ENCODE measurements around the gene MARCHF3.
A peak's percentile ranks its signal among the peaks of the same experiment; 100 is the strongest.

Gene MARCHF3

DNA sequence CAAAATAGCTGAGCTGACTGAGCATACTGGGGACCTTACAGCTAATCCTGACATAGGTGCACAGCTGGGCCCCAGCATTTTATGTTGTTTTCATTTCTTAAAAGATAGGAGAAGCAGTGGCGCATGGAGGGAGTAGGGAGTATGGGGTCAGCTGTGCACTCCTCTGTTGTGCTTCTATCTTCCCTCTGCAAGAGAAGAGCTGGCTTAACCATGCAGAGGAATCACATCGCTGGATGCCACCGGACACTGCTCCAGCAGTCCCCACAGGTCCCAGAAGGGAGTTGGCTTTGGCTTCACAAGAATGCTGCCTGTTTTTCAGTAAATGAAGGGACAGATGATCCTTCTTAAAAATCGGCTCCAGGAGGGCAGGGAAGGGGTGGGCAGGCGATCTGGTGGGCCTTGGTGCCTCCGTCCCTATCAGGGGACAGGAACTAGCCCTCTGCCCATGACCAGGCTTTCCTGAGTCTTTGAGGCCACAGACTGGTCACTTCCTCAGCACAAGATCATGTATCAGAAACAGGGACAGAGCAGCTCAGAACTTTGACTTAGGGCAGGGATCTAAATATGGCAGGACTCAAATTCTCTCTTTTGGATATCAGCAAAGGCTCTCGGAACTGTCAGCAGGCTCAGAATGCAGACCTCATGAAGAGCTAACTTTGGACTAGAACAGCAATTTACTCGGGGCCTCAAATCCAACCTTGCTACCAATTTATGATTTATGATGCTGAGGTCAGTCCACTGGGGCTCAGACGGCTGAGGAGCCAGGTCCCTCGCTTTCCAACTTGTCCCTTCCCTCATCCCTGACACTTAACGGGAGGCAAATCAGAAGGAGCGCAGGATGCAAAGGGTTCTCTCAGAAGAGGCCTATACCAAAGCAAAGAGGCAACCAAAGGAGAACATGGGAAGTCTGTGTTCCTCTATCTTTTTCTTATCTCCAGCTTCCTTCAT, 47.2 kb downstream of the MARCHF3 start:
- DNase-seq (ENCODE audit: low read depth), result no peak

DNA sequence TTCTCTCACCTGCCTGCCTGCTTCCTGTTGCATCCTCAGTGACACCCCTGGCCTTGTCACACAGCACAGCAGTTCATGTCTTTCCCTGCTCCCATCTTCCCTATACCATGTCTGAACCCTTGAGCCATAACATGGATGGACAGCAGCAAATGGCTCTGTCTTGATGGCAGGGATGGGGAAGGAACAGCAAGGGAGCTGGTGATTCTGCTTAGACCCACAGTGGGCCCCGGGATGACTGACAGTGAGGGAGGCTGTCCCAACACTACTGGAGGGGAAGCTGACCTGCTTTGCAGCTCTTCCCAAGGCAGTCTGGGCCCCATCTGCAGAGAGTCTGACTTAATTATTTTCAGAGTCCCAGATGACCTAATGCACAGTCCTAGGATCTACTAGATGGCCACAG, 48.2 kb downstream of the MARCHF3 start:
- no peak for DNase-seq (ENCODE audit: low read depth)

DNA sequence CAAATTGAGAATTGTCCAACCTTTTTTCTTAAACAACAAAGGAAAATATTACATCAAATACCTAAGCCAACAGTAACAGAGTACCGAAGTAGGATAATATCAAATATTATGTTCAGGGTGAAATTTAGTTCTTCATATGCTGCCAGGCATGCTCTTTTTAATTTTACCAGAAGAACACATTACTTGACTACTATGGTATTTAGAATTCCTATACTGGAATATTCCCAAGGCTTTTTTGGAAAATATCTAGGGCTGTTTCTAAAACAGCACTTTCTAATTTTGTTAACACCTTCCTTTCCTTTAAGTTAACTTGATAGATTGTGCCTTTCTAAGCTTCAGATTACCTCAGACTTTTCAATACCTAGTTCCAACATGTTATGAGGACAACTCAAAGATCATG, 48.7 kb downstream of the MARCHF3 start:
- DNase-seq (ENCODE audit: low read depth), result no peak

DNA sequence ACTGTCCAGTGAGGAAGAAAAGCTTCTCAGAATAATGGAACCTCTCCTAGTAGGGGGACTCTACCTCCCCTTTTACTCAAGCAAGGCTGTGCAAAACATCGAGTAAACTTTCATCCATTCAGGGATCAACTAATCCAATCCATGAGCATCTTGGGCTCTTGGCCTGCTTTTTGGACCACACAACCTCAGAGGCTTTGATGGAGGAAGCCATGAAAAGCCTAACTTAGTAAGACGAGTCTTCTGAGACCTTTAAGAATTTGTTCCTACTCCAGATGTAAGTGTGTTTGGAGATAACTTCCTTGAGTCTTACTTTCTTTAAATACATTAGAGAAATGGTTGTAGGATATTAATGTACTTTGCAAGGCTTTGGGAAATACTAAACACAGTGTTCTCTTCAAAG, 49.1 kb downstream of the MARCHF3 start:
- no peak for DNase-seq (ENCODE audit: low read depth)

DNA sequence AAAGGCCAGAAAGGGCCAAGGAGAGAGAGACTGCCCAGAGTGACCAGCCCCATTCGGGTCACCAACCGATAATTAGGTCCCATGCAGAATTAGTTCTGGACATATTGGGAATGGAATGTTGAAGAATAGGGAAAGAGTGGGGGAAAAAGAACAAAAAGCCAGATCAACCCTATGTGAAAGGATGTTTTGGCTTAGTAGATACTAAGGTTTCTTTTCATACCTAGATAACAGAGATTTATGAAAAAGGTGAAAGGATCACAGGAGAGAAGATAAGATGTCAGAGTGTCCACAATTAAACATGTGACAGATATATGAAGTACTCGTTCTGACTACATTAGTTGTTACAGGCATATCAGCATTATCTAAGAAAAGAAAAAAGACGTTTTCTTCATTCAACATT, 52.1 kb downstream of the MARCHF3 start:
- no peak for DNase-seq (ENCODE audit: low read depth)

DNA sequence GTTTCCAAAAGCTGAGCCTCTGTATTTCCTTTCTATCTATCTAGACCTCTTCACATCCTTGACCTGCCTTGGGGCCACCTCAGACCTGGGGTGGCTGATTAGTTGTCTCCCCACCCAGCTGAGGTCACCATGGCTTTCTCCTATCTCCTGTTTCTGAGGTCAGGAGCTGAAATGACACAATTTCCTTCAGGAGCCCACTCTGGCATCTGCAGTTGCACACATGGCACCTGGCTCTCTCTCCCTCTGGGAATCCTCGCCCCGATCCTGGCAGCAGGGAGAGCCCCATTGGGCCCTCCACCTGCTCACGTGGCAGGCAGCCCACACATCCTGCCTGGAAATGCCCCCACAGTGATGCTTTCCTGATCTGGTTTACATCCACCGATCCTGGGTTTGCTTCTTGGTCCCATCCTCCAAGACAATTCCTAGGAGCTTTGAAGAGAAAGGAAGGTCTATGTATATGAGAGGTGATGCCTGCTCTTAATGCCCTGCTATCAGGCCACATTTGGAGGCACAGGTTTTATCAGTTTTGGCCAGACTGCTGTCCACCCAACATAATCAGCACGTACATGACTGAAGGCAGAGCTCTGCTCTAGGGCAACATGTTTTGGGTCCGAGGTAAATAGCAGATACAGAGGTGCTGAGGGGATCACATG, 53.7 kb downstream of the MARCHF3 start:
- DNase-seq (ENCODE audit: low read depth), result no peak

DNA sequence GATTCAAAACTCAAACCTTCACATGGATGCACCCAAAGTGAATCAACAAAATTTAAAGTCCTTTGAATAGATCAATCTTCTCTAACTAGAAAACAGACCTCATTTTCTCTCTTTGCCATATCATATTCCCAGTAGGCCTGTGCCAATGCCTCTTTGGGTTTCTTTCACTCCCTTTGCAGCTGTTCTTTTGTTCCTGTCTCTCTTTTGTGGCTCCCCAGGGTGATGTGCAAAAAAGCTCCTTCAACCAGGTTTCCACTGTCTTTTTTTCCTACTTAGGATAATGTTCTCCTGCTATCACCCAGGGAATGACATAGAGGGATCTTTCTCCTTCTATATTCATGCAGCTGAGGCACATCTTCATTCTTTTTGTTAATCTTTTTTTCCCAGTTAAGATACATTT, 54.6 kb downstream of the MARCHF3 start:
- DNase-seq (ENCODE audit: low read depth), result no peak

DNA sequence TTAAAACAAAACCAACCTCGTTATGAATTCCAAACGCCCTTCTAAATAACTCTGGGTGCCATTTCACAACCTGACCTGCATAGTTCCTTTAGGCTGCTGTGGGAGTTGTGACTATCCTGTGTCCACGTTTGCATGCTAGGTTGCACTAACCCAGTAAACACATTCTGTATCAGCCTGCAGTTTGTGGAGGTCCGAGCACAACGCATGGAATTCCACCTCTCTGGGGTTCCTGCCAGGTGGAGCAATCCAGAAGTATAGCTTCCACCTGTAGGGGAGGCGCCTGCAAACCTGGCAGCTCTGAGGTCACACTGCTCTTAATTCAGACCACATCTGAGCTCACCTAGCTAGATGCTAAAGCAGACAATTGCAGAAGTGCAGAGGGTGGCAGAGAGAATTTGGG, 57.2 kb downstream of the MARCHF3 start:
- DNase-seq (ENCODE audit: low read depth), result no peak

DNA sequence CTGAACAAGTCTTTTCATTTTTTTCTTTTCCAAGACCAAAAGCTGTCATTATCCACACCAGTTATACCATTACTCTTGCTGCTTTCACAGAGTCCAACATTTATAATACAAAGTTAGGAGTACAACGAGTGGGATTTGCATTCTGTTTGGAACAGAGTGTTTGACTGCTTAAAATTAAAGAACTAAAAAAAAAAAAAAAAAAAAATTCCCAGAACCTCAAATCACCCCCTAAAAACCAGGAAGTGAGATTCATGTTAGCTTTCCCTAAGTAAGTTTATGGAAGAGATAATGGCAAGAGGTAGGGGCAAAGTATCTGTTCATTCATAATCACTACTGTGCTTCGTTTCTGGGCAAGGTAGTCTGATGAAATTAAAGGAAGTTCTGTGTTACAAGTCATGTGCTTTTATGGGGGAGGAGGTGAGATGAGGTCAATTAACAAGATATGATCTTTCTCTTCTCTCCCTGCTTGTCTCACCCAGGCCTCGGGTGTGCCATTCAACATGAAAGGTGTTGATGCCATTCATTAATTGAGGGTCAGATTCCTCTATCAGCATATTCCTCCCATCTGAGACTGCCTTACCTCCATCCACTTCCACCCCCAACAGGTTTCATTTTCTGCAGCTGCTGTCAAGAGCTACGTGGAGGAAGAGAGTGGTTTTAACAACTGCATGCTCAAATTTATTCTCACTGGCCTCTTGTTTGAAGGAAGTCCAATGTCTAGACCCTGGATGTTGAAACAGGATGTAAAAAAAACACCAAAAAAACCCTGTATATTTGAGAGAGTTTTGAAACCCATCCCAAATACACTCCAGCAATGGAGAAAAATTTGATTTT, 58.1 kb downstream of the MARCHF3 start:
- no peak for DNase-seq (ENCODE audit: low read depth)

DNA sequence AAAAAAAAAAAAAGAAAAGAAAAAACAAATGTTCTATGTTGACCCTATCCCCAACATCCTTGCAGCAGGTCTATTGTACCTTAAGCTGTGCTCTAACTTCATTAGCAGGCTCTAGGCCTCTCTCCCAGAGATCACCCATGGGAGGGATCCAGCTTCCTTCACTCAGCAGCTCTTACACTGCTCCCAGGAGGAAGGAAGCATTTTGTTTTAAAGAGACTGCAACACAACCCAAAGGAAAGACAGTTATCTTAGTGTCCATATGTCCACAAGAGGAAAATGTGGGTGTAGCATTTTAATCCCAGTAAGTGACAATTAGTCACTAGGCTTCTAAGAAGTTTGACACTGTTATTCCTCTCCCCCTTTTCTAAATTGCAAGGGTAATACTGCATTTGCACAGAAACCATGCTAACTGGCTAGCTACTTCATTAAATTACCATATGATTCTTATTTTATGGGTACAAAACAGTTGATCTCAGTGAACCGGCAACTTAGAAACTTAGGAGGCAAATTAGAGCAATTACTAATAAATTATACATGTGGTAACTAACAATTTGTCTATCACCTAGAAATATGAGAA, 58.8 kb downstream of the MARCHF3 start:
- no peak for DNase-seq (ENCODE audit: low read depth)

DNA sequence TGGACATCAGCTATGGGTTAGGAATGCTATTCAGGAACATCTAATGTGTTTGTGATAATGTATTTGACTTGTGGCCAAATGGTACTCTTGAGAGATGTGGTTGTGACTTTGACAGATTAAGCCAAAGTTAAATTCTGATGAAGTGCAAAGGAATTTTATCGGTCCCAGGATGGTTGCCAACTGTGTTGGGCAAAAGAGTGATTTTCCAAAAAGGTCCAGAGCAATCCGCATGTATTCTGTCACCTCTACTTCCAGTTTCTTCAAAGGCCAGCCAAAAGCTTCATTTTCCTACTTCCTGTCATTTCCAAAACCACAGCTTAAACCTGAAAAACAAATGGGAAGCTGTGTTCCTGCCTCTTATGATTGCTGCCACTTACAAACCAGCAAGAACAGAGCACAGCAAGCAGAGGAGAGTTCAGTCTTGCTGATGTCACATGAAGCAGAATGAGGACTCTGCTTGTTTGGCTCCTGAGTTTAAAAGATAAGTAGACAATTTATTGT, 59.8 kb downstream of the MARCHF3 start:
- peak; percentile 44 for DNase-seq (ENCODE audit: low read depth)

DNA sequence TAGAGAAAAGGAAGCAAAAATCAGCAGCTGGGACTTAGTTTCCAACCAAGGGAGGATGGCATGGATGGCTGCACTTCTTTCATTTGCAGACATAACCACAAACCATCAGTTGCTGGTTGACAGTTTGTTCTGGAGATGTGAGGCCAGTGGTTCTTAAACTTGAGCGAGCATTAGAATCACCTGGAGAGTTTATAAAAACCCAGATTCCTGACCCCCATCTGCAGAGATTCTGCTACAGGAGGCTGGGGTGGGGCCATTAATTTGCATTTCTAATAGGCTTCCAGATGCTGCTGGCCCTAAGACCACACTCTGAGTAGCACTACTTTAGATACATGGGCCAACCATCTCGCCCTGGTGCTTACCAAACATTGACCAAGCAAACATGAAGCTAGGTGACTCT, 60.8 kb downstream of the MARCHF3 start:
- no peak for DNase-seq (ENCODE audit: low read depth)

DNA sequence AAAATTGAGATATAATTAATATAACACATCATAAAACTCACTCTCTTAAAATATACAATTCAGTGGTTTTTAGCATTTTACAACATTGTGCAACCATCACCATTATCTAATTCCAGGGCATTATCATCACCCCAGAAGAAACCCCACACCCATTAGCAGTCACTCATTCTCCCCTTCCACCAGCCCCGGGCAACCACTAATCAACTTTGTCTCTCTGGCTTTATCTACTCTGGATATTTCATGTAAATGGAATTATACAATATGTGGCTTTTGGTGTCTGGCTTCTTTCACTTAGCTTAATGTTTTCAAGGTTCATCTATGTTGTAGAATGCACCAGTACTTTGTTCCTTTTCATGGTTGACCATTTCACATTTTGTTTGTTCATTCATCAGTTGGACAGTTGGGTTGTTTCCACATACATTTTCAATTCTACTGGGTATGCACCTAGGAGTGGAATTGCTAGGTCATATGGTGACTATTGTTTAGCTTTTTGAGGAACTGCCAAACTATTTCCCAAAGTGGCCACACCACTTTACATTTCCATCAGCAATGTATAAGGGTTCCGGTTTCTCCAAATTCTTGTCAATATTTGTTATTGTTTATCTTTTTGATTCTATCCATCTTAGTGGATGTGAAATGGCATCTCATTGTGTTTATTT, 62.4 kb downstream of the MARCHF3 start:
- DNase-seq (ENCODE audit: low read depth), result no peak

DNA sequence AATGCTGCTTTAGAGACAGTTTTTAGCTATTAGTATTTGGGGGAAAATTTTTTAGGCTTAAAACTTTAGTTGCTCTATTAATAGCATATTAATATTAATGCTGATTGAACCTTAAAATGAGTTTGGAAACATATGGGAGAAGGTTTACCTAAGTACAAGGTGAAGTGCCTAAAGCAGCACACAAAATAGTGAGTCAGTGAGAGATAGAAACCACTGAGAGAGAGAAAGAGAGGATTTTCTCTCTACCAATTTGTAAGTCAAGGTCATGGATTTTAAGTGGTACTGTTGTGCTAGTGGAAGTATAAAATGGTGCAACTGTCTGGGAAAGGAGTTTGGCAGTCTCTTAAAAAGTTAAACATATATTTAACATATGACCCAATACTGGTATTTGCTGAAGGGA, 64.9 kb downstream of the MARCHF3 start:
- peak; percentile 40 for DNase-seq (ENCODE audit: low read depth)

DNA sequence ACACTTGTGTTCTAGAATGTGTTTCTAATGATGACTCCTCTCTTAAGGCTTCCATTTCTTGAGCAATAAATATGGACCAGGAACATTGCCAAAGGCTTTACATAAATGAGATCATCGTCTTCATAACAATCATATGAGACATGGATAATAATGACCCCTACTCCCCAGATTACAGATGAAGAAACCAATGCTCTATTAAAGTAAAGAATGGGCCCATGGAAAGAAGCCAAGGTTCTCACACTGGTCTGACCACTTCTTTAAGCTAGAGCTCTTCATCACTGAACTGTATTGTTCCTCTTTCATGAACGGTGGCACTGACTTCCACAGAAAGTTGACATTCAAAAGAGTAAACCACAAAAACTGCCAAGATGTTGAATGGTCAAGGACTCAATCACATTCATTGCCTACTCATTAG, 65.3 kb downstream of the MARCHF3 start:
- peak; percentile 97 for DNase-seq (ENCODE audit: low read depth)

DNA sequence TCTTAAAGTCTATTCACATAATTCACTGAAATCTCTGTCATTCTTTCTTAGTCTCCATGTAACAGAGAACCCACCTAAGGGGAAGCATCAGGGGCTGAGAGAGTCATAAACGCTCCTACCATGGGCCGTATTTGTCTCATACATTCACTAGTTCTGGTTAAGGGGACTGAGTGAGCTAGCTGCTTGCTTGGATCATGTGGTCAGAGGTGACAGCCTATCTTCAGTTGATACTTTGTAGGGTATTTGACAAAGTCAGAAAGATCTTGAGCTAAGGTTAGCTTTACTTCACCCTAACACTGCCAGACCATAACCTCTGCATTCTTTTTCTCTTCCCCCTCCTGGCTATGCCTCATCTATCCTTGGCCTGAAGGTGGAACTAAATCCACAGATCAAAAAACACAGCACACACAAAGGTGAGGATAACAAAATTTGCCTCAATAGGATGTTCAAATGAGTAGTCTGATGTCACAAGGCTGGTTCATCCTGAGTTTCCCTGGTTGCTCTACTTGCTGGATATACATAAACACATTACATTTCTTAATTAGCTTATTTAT, 66.5 kb downstream of the MARCHF3 start:
- no peak for DNase-seq (ENCODE audit: low read depth)

DNA sequence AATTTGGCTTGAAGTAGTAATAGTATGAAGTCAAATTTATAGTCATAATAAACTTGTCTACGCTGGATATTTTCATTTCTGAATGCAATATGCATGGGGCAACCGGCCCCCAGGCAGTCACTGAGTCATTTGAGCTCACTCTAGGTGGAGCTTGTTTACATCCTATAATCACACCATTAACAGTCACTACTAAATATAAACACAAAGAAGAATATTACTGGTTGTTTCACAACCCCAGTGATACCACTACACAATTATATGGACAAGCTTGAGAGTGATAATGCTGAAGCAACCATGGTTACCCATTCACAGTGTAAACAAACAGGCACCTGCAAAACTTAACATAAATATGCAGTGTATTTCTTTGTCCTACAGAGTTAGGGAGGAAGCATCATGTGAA, 68.7 kb downstream of the MARCHF3 start:
- peak; percentile 91 for DNase-seq (ENCODE audit: low read depth)

DNA sequence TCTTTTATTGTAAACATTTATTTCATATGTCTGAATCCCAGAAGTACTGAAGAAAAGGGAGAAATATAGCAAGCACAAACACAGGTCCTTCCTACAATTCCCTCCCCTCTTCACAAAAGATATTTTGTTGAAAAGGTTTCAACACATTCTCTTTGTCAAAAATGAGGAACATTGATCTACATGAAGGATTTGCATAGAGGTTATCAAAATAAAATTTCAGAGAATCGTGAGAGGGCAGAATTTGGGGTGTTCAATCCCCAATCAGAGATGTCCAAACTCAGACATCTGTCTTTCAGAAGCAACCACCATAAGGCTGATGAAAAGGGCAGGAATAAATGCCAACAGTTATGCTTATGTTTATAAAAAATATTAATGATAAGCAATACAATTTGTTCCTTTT, 69.2 kb downstream of the MARCHF3 start:
- no peak for DNase-seq (ENCODE audit: low read depth)

DNA sequence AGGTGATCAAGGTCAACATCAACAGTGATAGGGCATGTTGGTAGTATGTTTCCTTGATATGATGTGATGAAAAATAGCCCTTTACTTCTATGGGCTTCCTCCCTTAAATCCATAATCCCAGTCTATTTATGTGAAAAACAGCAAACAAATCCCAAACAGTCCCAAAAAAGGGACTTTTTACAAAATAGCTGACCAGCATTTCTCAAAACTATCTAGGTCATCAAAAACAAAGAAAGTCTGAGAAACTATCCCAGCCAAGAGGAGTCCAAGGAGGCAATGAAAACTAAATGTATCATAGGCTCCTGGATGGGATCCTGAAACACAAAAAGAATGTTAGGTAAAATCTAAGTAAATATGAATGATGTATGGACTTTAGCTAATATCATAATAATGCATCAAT, 71.2 kb downstream of the MARCHF3 start:
- DNase-seq (ENCODE audit: low read depth), result no peak

DNA sequence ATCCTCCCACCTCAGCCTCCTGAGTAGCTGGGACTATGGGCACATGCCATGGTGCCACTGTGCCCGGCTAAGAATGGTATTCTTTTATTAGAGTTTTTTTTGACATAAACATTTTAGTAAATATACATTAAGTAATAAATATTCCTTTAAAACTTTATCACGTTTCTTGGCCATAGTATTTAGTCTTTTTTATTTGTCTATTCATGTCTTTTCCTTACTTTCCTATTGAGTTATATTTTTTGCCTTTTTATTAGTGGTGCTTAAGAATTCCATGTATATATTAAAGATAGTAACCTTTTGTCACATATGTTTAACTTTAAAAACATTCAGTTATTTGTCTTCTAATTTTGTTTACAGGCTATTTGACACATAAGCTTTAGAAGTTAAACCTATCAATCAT, 73.4 kb downstream of the MARCHF3 start:
- DNase-seq (ENCODE audit: low read depth), result no peak

DNA sequence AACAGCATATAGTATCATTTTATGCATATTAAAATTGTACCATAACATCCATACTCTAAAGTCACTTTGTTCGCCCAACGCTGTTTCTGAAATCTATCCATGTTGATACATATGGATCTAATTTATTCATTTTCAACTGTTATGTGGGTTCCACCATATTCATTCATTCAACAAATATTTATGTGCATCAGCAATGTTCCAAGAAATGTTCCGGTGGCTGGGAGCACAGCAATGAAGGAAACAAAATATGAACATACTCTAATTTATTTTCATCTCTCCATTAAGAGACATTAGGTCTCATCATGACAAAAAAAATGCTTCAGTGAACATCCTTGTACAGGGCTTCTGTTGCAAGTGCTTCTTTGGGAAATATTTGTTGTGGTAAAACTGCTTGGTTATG, 75.4 kb downstream of the MARCHF3 start:
- no peak for DNase-seq (ENCODE audit: low read depth)
